Panc1 (cell line): ENCODE data around the gene ASCC1. TPM values are rescaled to one million over a fixed set of nuclear protein-coding genes. Genes with fewer than 3 reads are reported as not detected.

Experiments used
- ATAC-seq: fragments of 200-7000 bp; cut with Tn5 transposase; 2 replicates; pipeline ENCODE4 v1.9.1; 2020; ENCODE audit warnings: mild to moderate bottlenecking, moderate library complexity
- BruUV-seq: library from RNA; stranded (reverse); fragments of 400-500 nt; replicated peaks from 2 replicates; lab custom pipeline; 2021; lab: Mats Ljungman, UMichigan
- CTCF ChIA-PET: fragments of 300-600 bp; sonication (Branson Sonifier 250); formaldehyde crosslinking; loops from one replicate; lab custom pipeline; 2022; ENCODE audit warnings: antibody characterized with exemption; lab: Charles Lee
- POLR2A ChIA-PET: fragments of 300-600 bp; sonication (Branson Sonifier 250); formaldehyde crosslinking; loops from one replicate; lab custom pipeline; 2022; ENCODE audit warnings: antibody characterized with exemption; lab: Charles Lee
- DNase-seq: peaks from one replicate; pipeline ENCODE4 v3.0.0-alpha.2; 2010; ENCODE audit warnings: low read depth, low spot score
- H3K27ac ChIP-seq: 2 replicates; pipeline ENCODE4 v1.5.1; 2011; ENCODE audit warnings: mild to moderate bottlenecking, low read length, inconsistent platforms
- H3K27me3 ChIP-seq: fragments of 200-500 bp; sonication (Bioruptor generic); 2 replicates; pipeline ENCODE4 v1.6.0; 2014; ENCODE audit warnings: low read length, inconsistent platforms; ENCODE audit not compliant: control insufficient read depth, insufficient read depth
- H3K36me3 ChIP-seq: fragments of 200-500 bp; sonication (Bioruptor generic); 2 replicates; pipeline ENCODE4 v1.5.1; 2014; ENCODE audit warnings: inconsistent platforms, mild to moderate bottlenecking, low read length, moderate library complexity; ENCODE audit not compliant: control insufficient read depth, insufficient read depth
- H3K4me1 ChIP-seq: 2 replicates; pipeline ENCODE4 v1.5.1; 2011; ENCODE audit warnings: inconsistent platforms, mild to moderate bottlenecking, low read length, moderate library complexity; ENCODE audit not compliant: control insufficient read depth, insufficient read depth
- H3K4me3 ChIP-seq, 2 experiments: 2 replicates each; pipeline ENCODE4 v1.5.1; 2011 to 2012; ENCODE audit warnings: low read depth in 2 of 2, low read length in 2 of 2, mild to moderate bottlenecking in 2 of 2, inconsistent platforms in 1 of 2, moderate library complexity in 1 of 2
- H3K9me3 ChIP-seq: fragments of 200-500 bp; sonication (Bioruptor generic); 2 replicates; pipeline ENCODE4 v1.5.1; 2014; ENCODE audit warnings: low read depth, mild to moderate bottlenecking, inconsistent platforms, low read length, moderate library complexity; ENCODE audit not compliant: control insufficient read depth, insufficient read depth
- POLR2AphosphoS5 ChIP-seq: IDR thresholded peaks from 2 replicates; pipeline ENCODE4 v1.6.1; 2012; ENCODE audit warnings: mild to moderate bottlenecking, low read depth, low read length, moderate library complexity
- SIN3A ChIP-seq: IDR thresholded peaks from 2 replicates; pipeline ENCODE4 v1.6.1; 2012; ENCODE audit warnings: low read depth, mild to moderate bottlenecking, low read length, moderate library complexity, borderline replicate concordance; ENCODE audit not compliant: insufficient read depth
- TCF7L2 ChIP-seq: IDR thresholded peaks from 2 replicates; pipeline ENCODE4 v1.6.1; 2011; ENCODE audit warnings: mild to moderate bottlenecking, low read depth, low read length, inconsistent platforms
- in situ Hi-C: cut with HindIII; loops from 2 replicates; pipeline ENCODE4 v1.10.0; 2016; ENCODE audit warnings: low sequenced_read_pairs, low pct_unique_long_range_greater_than_20kb
- intact Hi-C: fragments of 100-400 bp; cut with micrococcal nuclease; formaldehyde crosslinking; loops from one replicate; pipeline ENCODE4 v1.10.0; 2022; ENCODE audit not compliant: unreplicated experiment
- total RNA-seq: library from RNA; stranded (reverse); gene quantifications from one replicate; pipeline ENCODE4 v1.2.1, GENCODE V29; 2021; ENCODE audit not compliant: unreplicated experiment
- TF ChIP-seq, protein P1 (sequence below), 2 experiments: IDR thresholded peaks; 2 replicates each; pipeline ENCODE4 v1.6.1; 2011 to 2012; ENCODE audit warnings: low read depth in 2 of 2, control low read depth in 1 of 2, low read length in 1 of 2, mild to moderate bottlenecking in 1 of 2, moderate library complexity in 1 of 2; ENCODE audit not compliant: insufficient read depth in 1 of 2
- TF ChIP-seq, protein P2 (sequence below): fragments of 450-650 bp; IDR thresholded peaks from 2 replicates; pipeline ENCODE4 v1.5.1; 2017; ENCODE audit warnings: mild to moderate bottlenecking

ASCC1 gene
- total RNA-seq, 1 experiment from 2014 or later, result 114 TPM

- DNase-seq (no peak), ATAC-seq (no peak)
- no TSS peak for BruUV-seq
- H3K9me3 ChIP-seq, result no peaks in the 10 kb centered on the region
- intact Hi-C loops, result loop anchor here (10.0 kb wide), 1 partner anchor 79 kb away; no protein-coding TSS in a partner anchor
- no peak overlapping the region for H3K4me3 ChIP-seq
- H3K36me3 ChIP-seq, result peaks cover 25% of the 10 kb centered on the region
- no peaks in the 10 kb centered on the region for H3K27me3 ChIP-seq
- CTCF ChIA-PET, result no interaction called here
- no peak for TF ChIP-seq POLR2AphosphoS5
- no peak for TF ChIP-seq TCF7L2
- TF ChIP-seq, protein P1, sequence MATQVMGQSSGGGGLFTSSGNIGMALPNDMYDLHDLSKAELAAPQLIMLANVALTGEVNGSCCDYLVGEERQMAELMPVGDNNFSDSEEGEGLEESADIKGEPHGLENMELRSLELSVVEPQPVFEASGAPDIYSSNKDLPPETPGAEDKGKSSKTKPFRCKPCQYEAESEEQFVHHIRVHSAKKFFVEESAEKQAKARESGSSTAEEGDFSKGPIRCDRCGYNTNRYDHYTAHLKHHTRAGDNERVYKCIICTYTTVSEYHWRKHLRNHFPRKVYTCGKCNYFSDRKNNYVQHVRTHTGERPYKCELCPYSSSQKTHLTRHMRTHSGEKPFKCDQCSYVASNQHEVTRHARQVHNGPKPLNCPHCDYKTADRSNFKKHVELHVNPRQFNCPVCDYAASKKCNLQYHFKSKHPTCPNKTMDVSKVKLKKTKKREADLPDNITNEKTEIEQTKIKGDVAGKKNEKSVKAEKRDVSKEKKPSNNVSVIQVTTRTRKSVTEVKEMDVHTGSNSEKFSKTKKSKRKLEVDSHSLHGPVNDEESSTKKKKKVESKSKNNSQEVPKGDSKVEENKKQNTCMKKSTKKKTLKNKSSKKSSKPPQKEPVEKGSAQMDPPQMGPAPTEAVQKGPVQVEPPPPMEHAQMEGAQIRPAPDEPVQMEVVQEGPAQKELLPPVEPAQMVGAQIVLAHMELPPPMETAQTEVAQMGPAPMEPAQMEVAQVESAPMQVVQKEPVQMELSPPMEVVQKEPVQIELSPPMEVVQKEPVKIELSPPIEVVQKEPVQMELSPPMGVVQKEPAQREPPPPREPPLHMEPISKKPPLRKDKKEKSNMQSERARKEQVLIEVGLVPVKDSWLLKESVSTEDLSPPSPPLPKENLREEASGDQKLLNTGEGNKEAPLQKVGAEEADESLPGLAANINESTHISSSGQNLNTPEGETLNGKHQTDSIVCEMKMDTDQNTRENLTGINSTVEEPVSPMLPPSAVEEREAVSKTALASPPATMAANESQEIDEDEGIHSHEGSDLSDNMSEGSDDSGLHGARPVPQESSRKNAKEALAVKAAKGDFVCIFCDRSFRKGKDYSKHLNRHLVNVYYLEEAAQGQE (IDR thresholded peaks at IDR 0.05; ENCODE audit: insufficient read depth in 1 of 2, low read depth in 2 of 2, low read length in 1 of 2), result no peak
- TF ChIP-seq, protein P2, sequence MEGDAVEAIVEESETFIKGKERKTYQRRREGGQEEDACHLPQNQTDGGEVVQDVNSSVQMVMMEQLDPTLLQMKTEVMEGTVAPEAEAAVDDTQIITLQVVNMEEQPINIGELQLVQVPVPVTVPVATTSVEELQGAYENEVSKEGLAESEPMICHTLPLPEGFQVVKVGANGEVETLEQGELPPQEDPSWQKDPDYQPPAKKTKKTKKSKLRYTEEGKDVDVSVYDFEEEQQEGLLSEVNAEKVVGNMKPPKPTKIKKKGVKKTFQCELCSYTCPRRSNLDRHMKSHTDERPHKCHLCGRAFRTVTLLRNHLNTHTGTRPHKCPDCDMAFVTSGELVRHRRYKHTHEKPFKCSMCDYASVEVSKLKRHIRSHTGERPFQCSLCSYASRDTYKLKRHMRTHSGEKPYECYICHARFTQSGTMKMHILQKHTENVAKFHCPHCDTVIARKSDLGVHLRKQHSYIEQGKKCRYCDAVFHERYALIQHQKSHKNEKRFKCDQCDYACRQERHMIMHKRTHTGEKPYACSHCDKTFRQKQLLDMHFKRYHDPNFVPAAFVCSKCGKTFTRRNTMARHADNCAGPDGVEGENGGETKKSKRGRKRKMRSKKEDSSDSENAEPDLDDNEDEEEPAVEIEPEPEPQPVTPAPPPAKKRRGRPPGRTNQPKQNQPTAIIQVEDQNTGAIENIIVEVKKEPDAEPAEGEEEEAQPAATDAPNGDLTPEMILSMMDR, result no peak
- H3K4me1 ChIP-seq, result no peaks in the 10 kb centered on the region
- H3K27ac ChIP-seq, result peak overlapping the region; percentile 52
- in situ Hi-C loops, result no loop called here
- POLR2A ChIA-PET, result no interaction called here
Observed at GRCh38 chr10:72204296-72204695, 11.8 kb downstream of the ASCC1 start.

GRCh38 chr10:72201293-72201692 is 14.8 kb downstream of the ASCC1 start:
- Histone ChIP-seq H3K27me3 (no peaks in the 10 kb centered on the region), H3K4me1 (peaks cover 5% of the 10 kb centered on the region; the same call in 1 of the 2 replicates), H3K27ac (no peak overlapping the region), H3K36me3 (peaks cover 20% of the 10 kb centered on the region), H3K9me3 (no peaks in the 10 kb centered on the region), H3K4me3 (no peak overlapping the region)
- ChIA-PET POLR2A (no interaction called here), CTCF (interaction anchor here (0.6 kb wide), 1 partner anchor 21 kb away, joined by 12 read pairs; no protein-coding TSS in a partner anchor)
- DNase-seq (no peak), ATAC-seq (no peak)
- no peak for TF ChIP-seq SIN3A
- TF ChIP-seq POLR2AphosphoS5, result no peak
- TF ChIP-seq, protein P1 (IDR thresholded peaks at IDR 0.05; ENCODE audit: insufficient read depth in 1 of 2, low read depth in 2 of 2, low read length in 1 of 2), result no peak
- TF ChIP-seq, protein P2, result no peak
- no peak for TF ChIP-seq TCF7L2
- no TSS peak for BruUV-seq
- intact Hi-C loops (loop anchor here (10.0 kb wide), 1 partner anchor 76 kb away; no protein-coding TSS in a partner anchor), in situ Hi-C loops (no loop called here)
